HFFc6 (cell line): Measurements from ENCODE around the gene UBTD2. TPM values are rescaled to one million over a fixed set of nuclear protein-coding genes. Genes with fewer than 3 reads are reported as not detected.
"Not testable (repeated sequence)": the region's sequence is repeated elsewhere in the genome, so short reads cannot be mapped to it uniquely, and the experiment has no call there.

ENCODE experiments used
- DNase-seq: peaks from one replicate; pipeline ENCODE4 v3.0.0-alpha.2; 2018
- H3K27ac Mint-ChIP-seq: 2 replicates; pipeline ENCODE4 v1.8.0; 2020; ENCODE audit warnings: mild to moderate bottlenecking, mixed read lengths
- H3K27me3 Mint-ChIP-seq: 2 replicates; pipeline ENCODE4 v1.8.0; 2021; ENCODE audit warnings: mild to moderate bottlenecking, moderate library complexity, mixed read lengths; ENCODE audit not compliant: insufficient read depth
- H3K36me3 Mint-ChIP-seq: 2 replicates; pipeline ENCODE4 v1.8.0; 2021; ENCODE audit warnings: low read depth, mixed read lengths
- H3K4me1 Mint-ChIP-seq: 2 replicates; pipeline ENCODE4 v1.8.0; 2020; ENCODE audit warnings: low read depth, mixed read lengths
- H3K4me3 Mint-ChIP-seq: 2 replicates; pipeline ENCODE4 v1.8.0; 2020; ENCODE audit warnings: mild to moderate bottlenecking, moderate library complexity, mixed read lengths
- H3K9me3 Mint-ChIP-seq: 2 replicates; pipeline ENCODE4 v1.8.0; 2020; ENCODE audit warnings: mild to moderate bottlenecking, mixed read lengths
- total RNA-seq, 6 experiments: library from RNA; stranded (reverse); fragmentation: NEBNext Ultra II Directional; extraction: Animal tissue kit (Norgen Biotek cat#: 25700); gene quantifications; 2 replicates in 1 of 6; 3 replicates in 5 of 6; pipeline ENCODE4 v1.2.3, GENCODE V29; 2021
- TF ChIP-seq, protein P1 (sequence below): fragments of 200-600 bp; sonication (generic); IDR thresholded peaks from 2 replicates; pipeline ENCODE4 v1.5.0; 2021; ENCODE audit warnings: antibody characterized with exemption, mild to moderate bottlenecking

The UBTD2 gene
- total RNA-seq, 6 experiments from 2014 or later, result 15.2 to 19.5 (median 17.7) TPM

DNA sequence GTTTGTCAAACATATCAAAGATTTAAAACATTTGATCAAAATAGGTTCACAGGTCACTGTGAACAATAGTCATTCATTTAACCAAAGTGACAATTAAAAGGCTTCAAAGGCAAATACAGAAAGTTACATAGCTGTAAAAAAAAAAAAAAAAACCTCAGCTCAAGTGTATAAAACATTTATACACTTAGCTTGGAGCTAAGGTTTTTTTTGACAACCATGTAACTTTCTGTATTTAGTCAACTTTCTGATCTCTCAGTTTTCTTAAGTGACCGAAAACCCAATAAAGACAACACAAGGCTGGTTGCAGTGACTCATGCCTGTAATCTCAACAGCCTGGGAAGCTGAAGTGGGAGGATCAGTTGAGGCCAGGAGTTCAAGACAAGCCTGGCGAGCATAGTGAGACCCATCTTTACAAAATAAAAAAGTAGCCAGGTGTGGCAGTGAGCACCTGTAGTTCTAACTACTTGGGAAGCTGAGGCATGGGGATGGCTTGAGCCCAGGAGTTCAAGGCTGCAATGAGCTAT lies 16.4 kb upstream of the UBTD2 start:
- TF ChIP-seq, protein P1, sequence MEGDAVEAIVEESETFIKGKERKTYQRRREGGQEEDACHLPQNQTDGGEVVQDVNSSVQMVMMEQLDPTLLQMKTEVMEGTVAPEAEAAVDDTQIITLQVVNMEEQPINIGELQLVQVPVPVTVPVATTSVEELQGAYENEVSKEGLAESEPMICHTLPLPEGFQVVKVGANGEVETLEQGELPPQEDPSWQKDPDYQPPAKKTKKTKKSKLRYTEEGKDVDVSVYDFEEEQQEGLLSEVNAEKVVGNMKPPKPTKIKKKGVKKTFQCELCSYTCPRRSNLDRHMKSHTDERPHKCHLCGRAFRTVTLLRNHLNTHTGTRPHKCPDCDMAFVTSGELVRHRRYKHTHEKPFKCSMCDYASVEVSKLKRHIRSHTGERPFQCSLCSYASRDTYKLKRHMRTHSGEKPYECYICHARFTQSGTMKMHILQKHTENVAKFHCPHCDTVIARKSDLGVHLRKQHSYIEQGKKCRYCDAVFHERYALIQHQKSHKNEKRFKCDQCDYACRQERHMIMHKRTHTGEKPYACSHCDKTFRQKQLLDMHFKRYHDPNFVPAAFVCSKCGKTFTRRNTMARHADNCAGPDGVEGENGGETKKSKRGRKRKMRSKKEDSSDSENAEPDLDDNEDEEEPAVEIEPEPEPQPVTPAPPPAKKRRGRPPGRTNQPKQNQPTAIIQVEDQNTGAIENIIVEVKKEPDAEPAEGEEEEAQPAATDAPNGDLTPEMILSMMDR, result no peak
- no peak overlapping the region for H3K27ac Mint-ChIP-seq

GRCh38 chr5:172294831-172295230 lies 11.3 kb upstream of the UBTD2 start:
- TF ChIP-seq, protein P1, result no peak
- Mint-ChIP-seq H3K36me3 (no peaks in the 10 kb centered on the region), H3K9me3 (no peaks in the 10 kb centered on the region), H3K4me1 (peaks cover 6% of the 10 kb centered on the region), H3K27me3 (peaks cover 2% of the 10 kb centered on the region; the same call in 1 of the 2 replicates), H3K27ac (no peak overlapping the region), H3K4me3 (no peak overlapping the region)
- no peak for DNase-seq

More for the DNA sequence above, 16.4 kb upstream of the UBTD2 start:
- Mint-ChIP-seq H3K4me3 (no peak overlapping the region), H3K9me3 (0 out of 2 replicates have a peak, but pooled peaks cover 4% of the 10 kb centered on the region), H3K36me3 (no peaks in the 10 kb centered on the region), H3K27me3 (no peaks in the 10 kb centered on the region), H3K4me1 (peaks cover 15% of the 10 kb centered on the region)
- DNase-seq, result no peak

GRCh38 chr5:172293745-172294342 lies 10.3 kb upstream of the UBTD2 start:
- H3K36me3 Mint-ChIP-seq, result no peaks in the 10 kb centered on the region
- H3K4me3 Mint-ChIP-seq, result no peak overlapping the region
- DNase-seq, result no peak
- peaks cover 6% of the 10 kb centered on the region for H3K4me1 Mint-ChIP-seq
- H3K9me3 Mint-ChIP-seq, result no peaks in the 10 kb centered on the region
- H3K27me3 Mint-ChIP-seq, result peaks cover 2% of the 10 kb centered on the region; the same call in 1 of the 2 replicates
- no peak overlapping the region for H3K27ac Mint-ChIP-seq
- TF ChIP-seq, protein P1, result 0 out of 2 replicates have a peak, but pooled peaks have one; percentile 15

- Mint-ChIP-seq H3K27me3 (peaks cover 2% of the 10 kb centered on the region; the same call in 1 of the 2 replicates), H3K27ac (no peak overlapping the region), H3K9me3 (no peaks in the 10 kb centered on the region), H3K4me3 (no peak overlapping the region), H3K4me1 (peaks cover 6% of the 10 kb centered on the region), H3K36me3 (no peaks in the 10 kb centered on the region)
- TF ChIP-seq, protein P1, result peak; percentile 88
- peak; percentile 75 for DNase-seq
Observed at GRCh38 chr5:172293054-172293744, 9.6 kb upstream of the UBTD2 start.

DNA sequence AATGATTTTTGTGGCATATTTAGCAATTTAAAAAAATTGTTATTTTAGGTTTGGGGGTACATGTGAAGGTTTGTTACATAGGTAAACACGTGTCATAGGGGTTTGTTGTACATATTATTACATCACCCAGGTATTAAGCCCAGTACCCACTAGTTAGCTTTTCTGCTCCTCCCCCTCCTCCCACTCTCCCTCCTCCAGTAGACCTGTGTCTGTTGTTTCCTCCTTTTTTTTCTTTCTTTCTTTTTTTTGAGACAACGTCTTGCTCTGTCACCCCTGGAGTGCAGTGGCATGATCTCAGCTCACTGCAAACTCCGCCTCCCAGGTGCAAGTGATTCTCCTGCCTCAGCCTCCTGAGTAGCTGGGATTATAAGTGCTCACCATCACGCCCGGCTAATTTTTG lies 8.3 kb upstream of the UBTD2 start:
- DNase-seq, H3K27ac Mint-ChIP-seq, H3K36me3 Mint-ChIP-seq, H3K4me3 Mint-ChIP-seq, H3K27me3 Mint-ChIP-seq, H3K4me1 Mint-ChIP-seq, H3K9me3 Mint-ChIP-seq: not testable (repeated sequence)

DNA sequence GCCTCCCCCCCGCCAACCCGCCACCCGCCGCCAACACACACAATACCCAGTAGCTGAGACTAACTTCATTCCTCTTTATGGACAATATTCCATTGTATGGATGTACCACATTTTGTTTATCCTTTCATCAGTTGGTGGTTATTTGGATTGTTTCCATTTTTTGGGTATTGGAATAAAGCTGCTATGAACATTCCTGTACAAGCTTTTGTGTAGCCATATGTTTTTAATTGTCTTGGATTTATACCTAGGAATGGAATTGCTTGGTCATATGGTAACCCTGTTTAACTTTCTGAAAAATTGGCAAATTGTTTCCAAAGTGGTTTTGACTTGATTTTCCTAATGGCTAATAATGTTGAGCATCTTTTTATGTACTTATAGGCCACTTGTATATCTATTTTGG lies 4.9 kb upstream of the UBTD2 start:
- TF ChIP-seq, protein P1, result no peak
- DNase-seq, result no peak
- Mint-ChIP-seq H3K4me1 (peaks cover 18% of the 10 kb centered on the region), H3K9me3 (no peaks in the 10 kb centered on the region), H3K4me3 (no peak overlapping the region), H3K27me3 (peaks cover 2% of the 10 kb centered on the region; the same call in 1 of the 2 replicates), H3K36me3 (no peaks in the 10 kb centered on the region), H3K27ac (no peak overlapping the region)

GRCh38 chr5:172287140-172287539 lies 3.6 kb upstream of the UBTD2 start:
- H3K4me1 Mint-ChIP-seq, result peaks cover 17% of the 10 kb centered on the region
- not testable (repeated sequence) for H3K9me3 Mint-ChIP-seq, H3K4me3 Mint-ChIP-seq, H3K36me3 Mint-ChIP-seq, DNase-seq, H3K27me3 Mint-ChIP-seq, H3K27ac Mint-ChIP-seq
